Right lobe of liver (tissue), 4 donors: ENCODE results near the gene ARID3A.

ENCODE experiments used
- CTCF ChIP-seq, 4 donors: fragments of 200-600 bp in 3 of 4; fragments of 450-650 bp in 1 of 4; IDR thresholded peaks; one replicate each; pipeline versions ENCODE4 v1.5.1 to v1.8.0; 2016 to 2022; ENCODE audit warnings: antibody characterized with exemption in 4 of 4, mild to moderate bottlenecking in 2 of 4
- POLR2A ChIP-seq: fragments of 450-650 bp; IDR thresholded peaks from one replicate; pipeline ENCODE4 v1.6.1; 2017; ENCODE audit warnings: antibody characterized with exemption, mild to moderate bottlenecking
- donor health status: DM: no; HTN: no; CAD: no.
- donor health status: DM: no; HTN: no; CAD: no.
- donor health status: DM: no; HTN: yes; CAD: no.

GRCh38 chr19:953445-954271 is 27.8 kb downstream of the ARID3A start:
- TF ChIP-seq CTCF (IDR thresholded peaks at IDR 0.05) (no peak), POLR2A (no peak)
